ENCODE data around the gene ILF3. TPM values are rescaled to one million over a fixed set of nuclear protein-coding genes. Genes with fewer than 3 reads are reported as not detected.
A peak's percentile ranks its signal among the peaks of the same experiment; 100 is the strongest.

The ILF3 gene
- total and polyA plus RNA-seq, 2 donors (not counting 3 experiments of a cell fraction or from before 2014, with no cell fraction given), result 186 to 459 TPM

- no peak for DNase-seq (ENCODE audit: low read depth, low spot score)
- Histone ChIP-seq H3K79me2 (ENCODE audit: control insufficient read depth, insufficient read depth, low read length) (peaks cover 13% of the 10 kb centered on the region), H3K9ac (replicated peaks; ENCODE audit: extremely low read depth, insufficient read depth, low read length) (no peak overlapping the region), H3K4me2 (ENCODE audit: insufficient read depth, low read length) (no peak overlapping the region), H3K9me1 (replicated peaks; ENCODE audit: control insufficient read depth, extremely low read depth, insufficient read depth, low read length) (no peaks in the 10 kb centered on the region), H3K4me1 (ENCODE audit: control insufficient read depth, extremely low read depth, insufficient read depth, low read length) (no peaks in the 10 kb centered on the region), H3K27ac (ENCODE audit: insufficient read depth, low read depth, low read length) (no peak overlapping the region), H4K20me1 (replicated peaks; ENCODE audit: control insufficient read depth, extremely low read depth, insufficient read depth, low read length) (no peaks in the 10 kb centered on the region), H3K36me3 (ENCODE audit: control insufficient read depth in 2 of 2, extremely low read depth in 1 of 2, insufficient read depth in 2 of 2, low read length in 2 of 2) (peaks cover 51 to 78% of the 10 kb centered on the region in 2 experiments), H3K9me3 (replicated peaks; ENCODE audit: control insufficient read depth, insufficient read depth, low read length) (no peaks in the 10 kb centered on the region), H3K4me3 (replicated peaks in 1 of 3; ENCODE audit: insufficient read depth in 1 of 3, low read depth in 1 of 3, low read length in 3 of 3) (no peak overlapping the region), H3K27me3 (ENCODE audit: control insufficient read depth in 2 of 2, insufficient read depth in 2 of 2, low read length in 2 of 2) (no peaks in the 10 kb centered on the region), H2AFZ (ENCODE audit: low read depth, low read length) (no peak overlapping the region)
- FAIRE-seq, result no peak
- ChIA-PET CTCF (interaction anchor here (1.3 to 2.4 kb wide), 3 partner anchors 9 to 37 kb away, joined by 4 to 7 read pairs (median 5); no protein-coding TSS in a partner anchor), POLR2A (no interaction called here)
- TF ChIP-seq FOS (IDR thresholded peaks at IDR 0.05; ENCODE audit: borderline replicate concordance, insufficient read depth, low read length) (no peak), GATA2 (IDR thresholded peaks at IDR 0.05; ENCODE audit: insufficient read depth, insufficient read length, low read depth, low read length) (no peak), EZH2 (IDR thresholded peaks at IDR 0.05; ENCODE audit: borderline replicate concordance, low read depth, low read length, severe bottlenecking) (no peak), MAX (IDR thresholded peaks at IDR 0.05; ENCODE audit: insufficient read depth, insufficient read length) (no peak), POLR2AphosphoS5 (IDR thresholded peaks at IDR 0.05; ENCODE audit: insufficient read depth, low read depth, low read length) (no peak), JUN (IDR thresholded peaks at IDR 0.05; ENCODE audit: borderline replicate concordance, insufficient read depth, insufficient read length, low read depth) (no peak), CTCF (IDR thresholded peaks at IDR 0.05; ENCODE audit: extremely low read depth in 1 of 2, insufficient read depth in 1 of 2, low read depth in 1 of 2, low read length in 2 of 2) (no peak), POLR2A (IDR thresholded peaks at IDR 0.05; ENCODE audit: low read depth, low read length) (no peak)
- TSS peak; percentile 0 for BruUV-seq (replicated peaks)
- dilution Hi-C loops (cut with MboI; ENCODE audit: extremely low pct_ligation_motif_present, low sequenced_read_pairs), result no loop called here
- intact Hi-C loops (cut with micrococcal nuclease), result no loop called here
Measured at GRCh38 chr19:10681658-10682057, 27.5 kb downstream of the ILF3 start.
